ENCODE measurements around the gene TMEM82.
A peak's percentile ranks its signal among the peaks of the same experiment; 100 is the strongest.
"Not testable (repeated sequence)": the region's sequence is repeated elsewhere in the genome, so short reads cannot be mapped to it uniquely, and the experiment has no call there.

Gene TMEM82

DNA sequence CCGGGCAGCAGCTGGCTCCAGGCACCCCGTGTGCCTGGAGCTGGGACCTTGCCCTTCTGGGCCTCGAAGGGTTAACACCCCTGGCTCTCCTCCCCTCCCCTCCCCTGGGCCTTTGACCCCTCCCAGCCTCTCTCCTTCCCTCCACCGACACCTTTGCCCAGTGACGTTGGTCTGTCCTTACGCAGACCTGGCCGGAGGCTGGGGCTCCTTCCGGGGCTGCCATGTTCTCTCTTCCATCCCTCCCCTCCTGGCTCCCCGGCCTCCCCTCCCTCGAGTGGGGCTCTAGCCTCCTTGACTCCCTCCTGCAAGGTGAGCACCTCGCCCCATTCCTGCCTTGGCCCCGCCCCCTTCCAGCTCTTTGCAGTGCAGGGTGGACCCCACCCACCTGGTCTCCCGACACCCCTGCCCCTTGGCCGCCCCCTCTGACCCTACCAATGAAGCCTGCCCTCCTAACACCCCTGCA is at the start of gene TMEM82:
Gene TMEM82 (plus strand): TSS at position 161 of the 463 bp plus-strand sequence. CDS start 61 bp downstream, at position 222.
- no peak for DNase-seq (ENCODE audit: low read depth)
- H3K4me3 ChIP-seq (ENCODE audit: low read depth, low read length): no peak within 1 kb of the TSS
- TF ChIP-seq, protein P1, sequence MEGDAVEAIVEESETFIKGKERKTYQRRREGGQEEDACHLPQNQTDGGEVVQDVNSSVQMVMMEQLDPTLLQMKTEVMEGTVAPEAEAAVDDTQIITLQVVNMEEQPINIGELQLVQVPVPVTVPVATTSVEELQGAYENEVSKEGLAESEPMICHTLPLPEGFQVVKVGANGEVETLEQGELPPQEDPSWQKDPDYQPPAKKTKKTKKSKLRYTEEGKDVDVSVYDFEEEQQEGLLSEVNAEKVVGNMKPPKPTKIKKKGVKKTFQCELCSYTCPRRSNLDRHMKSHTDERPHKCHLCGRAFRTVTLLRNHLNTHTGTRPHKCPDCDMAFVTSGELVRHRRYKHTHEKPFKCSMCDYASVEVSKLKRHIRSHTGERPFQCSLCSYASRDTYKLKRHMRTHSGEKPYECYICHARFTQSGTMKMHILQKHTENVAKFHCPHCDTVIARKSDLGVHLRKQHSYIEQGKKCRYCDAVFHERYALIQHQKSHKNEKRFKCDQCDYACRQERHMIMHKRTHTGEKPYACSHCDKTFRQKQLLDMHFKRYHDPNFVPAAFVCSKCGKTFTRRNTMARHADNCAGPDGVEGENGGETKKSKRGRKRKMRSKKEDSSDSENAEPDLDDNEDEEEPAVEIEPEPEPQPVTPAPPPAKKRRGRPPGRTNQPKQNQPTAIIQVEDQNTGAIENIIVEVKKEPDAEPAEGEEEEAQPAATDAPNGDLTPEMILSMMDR (conservative IDR thresholded peaks at IDR 0.05; ENCODE audit: low read depth, low read length): no peak

DNA sequence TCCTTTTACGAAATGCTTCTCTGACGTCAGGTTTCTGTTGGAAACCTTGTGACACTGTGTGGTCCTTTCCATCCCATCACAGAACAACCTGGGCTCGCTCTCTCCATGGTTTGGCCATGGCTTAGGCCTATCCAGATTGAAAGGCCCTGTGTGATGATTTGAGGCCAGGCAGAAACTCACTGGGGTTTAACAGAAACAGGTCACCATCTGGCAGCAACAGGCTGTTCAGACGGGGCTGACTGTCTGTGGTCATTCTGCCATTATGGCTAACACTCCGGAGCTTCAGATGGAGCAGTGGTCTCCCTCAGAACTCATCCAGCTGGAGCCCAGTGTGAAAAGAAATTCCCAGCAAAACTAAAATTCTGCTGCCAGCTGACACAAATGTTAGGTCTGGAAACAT is 48.9 kb upstream of the TMEM82 start:
- TF ChIP-seq, protein P1 (conservative IDR thresholded peaks at IDR 0.05; ENCODE audit: low read depth, low read length): no peak
- DNase-seq (ENCODE audit: low read depth): no peak
- no peak overlapping the region for H3K4me3 ChIP-seq (ENCODE audit: low read depth, low read length)

DNA sequence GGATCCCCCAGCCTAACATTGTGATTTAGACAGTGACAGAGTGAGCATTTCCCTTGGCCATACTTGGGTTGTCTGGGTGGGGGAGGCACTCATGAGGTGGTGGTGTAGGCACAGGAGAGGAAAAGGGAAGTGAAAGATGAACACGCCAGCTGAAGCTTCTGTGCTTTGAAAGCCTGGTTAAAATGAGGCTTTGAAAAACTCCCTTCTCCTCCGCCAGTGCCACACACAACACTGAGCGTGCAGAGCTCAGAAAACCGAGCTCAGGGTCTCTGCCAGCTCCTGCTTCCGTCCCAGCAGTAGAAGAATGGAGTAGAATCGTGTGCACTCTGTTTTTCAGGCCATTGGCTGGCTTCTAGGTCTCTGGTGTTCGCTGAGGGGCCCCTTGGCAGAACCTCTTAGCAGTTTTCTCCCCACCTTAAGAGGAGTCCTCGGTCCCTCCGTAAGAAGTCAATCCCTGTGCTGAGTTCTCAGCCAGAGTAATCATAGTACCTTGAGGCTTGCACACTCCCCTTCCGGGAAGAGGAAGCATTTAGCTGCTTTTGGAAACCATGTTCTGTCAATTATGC is 45.3 kb upstream of the TMEM82 start:
- no peak for DNase-seq (ENCODE audit: low read depth)
- no peak overlapping the region for H3K4me3 ChIP-seq (ENCODE audit: low read depth, low read length)
- TF ChIP-seq, protein P1 (conservative IDR thresholded peaks at IDR 0.05; ENCODE audit: low read depth, low read length): no peak

DNA sequence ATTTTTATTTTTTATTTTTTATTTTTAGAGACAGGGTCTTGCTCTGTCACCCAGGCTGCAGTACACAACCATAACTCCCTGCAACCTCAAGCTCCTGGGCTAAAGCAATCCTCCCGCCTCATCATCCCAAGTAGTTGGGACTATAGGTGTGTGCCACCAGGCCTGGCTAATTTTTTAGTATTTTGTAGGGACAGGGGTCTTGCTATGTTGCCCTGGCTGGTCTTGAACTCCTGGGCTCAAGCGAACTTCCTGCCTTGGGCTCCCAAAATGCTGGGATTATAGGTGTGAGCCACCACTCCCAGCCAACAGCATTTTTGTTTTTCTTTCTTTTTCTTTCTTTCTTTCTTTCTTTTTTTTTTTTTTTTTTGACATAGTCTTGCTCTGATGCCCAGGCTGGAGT is 44.1 kb upstream of the TMEM82 start:
- H3K4me3 ChIP-seq (ENCODE audit: low read depth, low read length): no peak overlapping the region
- DNase-seq (ENCODE audit: low read depth): no peak
- TF ChIP-seq, protein P1 (conservative IDR thresholded peaks at IDR 0.05; ENCODE audit: low read depth, low read length): no peak

DNA sequence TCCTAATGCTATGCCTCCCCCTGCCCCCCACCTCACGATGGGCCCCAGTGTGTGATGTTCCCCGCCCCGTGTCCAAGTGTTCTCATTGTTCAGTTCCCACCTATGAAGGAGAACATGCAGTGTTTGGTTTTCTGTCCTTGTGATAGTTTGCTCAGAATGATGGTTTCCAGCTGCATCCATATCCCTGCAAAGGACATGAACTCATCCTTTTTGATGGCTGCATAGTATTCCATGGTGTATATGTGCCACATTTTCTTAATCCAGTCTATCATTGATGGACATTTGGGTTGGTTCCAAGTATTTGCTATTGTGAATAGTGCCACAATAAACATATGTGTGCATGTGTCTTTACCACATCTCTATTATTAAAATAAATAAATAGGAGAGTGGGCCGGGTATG is 43.0 kb upstream of the TMEM82 start:
- H3K4me3 ChIP-seq (ENCODE audit: low read depth, low read length); DNase-seq (ENCODE audit: low read depth): not testable (repeated sequence)

DNA sequence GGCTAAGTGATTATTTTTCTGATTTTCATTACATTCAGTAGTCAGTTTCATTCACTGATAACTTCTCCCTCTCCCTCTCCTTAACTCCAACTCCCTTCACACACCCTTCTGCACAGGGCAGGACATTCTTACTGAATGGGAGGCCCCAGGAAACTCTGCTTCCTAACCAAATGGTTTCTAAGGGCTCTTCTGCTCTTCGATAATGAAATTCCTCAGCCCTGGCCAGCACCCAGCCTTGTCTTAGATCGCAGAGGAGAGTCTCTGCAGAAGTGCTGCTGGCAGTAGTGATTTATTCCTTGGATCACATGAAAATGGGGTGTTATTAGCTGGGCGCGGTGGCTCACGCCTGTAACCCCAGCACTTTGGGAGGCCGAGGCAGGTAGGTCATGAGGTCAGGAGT is 41.8 kb upstream of the TMEM82 start:
- TF ChIP-seq, protein P1 (conservative IDR thresholded peaks at IDR 0.05; ENCODE audit: low read depth, low read length): no peak
- H3K4me3 ChIP-seq (ENCODE audit: low read depth, low read length): no peak overlapping the region
- peak; percentile 67 for DNase-seq (ENCODE audit: low read depth)

DNA sequence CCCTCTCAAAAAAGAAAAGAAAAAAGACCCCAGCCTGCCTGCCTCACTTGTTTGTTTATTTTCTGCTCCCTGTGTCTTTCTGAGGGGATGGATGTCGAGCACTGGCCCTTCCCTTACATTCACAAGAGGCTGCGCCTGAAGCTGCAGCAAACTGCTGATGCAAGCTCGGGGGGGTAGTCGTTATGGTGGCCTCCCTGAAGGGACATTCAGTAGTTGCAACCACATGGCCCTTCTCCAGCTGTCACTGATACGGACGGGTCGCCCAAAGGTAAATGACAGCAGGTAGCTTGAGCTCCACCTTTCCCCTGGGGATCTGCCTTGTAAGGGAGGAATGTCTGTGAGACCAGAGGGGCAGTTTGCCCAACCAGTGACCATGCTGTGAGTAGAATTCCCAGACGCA is 40.5 kb upstream of the TMEM82 start:
- TF ChIP-seq, protein P1 (conservative IDR thresholded peaks at IDR 0.05; ENCODE audit: low read depth, low read length): no peak
- no peak overlapping the region for H3K4me3 ChIP-seq (ENCODE audit: low read depth, low read length)
- no peak for DNase-seq (ENCODE audit: low read depth)

Measured in choroid plexus epithelial cell (primary cell).